HEK293 (cell line): Measurements from ENCODE around the gene TNIK.

ENCODE experiments used
- HOXC10 ChIP-seq: sonication (generic); formaldehyde crosslinking; IDR thresholded peaks from 2 replicates; pipeline ENCODE4 v1.8.1; 2023; ENCODE audit warnings: mild to moderate bottlenecking, missing genetic modification reagents
- HOXD13 ChIP-seq: sonication (generic); formaldehyde crosslinking; IDR thresholded peaks from 2 replicates; pipeline ENCODE4 v1.8.0; 2022; ENCODE audit warnings: missing genetic modification reagents, borderline replicate concordance
- OSR2 ChIP-seq: fragments of 450-650 bp; formaldehyde crosslinking; IDR thresholded peaks from 2 replicates; pipeline ENCODE4 v1.5.1; 2016; ENCODE audit warnings: missing biosample characterization, missing genetic modification characterization
- ZBTB7A ChIP-seq: fragments of 450-650 bp; formaldehyde crosslinking; IDR thresholded peaks from 2 replicates; pipeline ENCODE4 v1.5.1; 2016; ENCODE audit warnings: low read depth, missing biosample characterization, missing genetic modification characterization
- ZFP41 ChIP-seq: fragments of 450-650 bp; formaldehyde crosslinking; IDR thresholded peaks from 2 replicates; pipeline ENCODE4 v1.5.1; 2016; ENCODE audit warnings: missing biosample characterization, missing genetic modification characterization, borderline replicate concordance
- ZNF140 ChIP-seq: fragments of 450-650 bp; formaldehyde crosslinking; IDR thresholded peaks from 2 replicates; pipeline ENCODE4 v1.5.1; 2016; ENCODE audit warnings: missing biosample characterization, missing genetic modification characterization
- ZNF16 ChIP-seq: fragments of 450-650 bp; formaldehyde crosslinking; IDR thresholded peaks from 2 replicates; pipeline ENCODE4 v1.5.1; 2016; ENCODE audit warnings: low read depth, missing biosample characterization, missing genetic modification characterization
- ZNF175 ChIP-seq: fragments of 450-650 bp; formaldehyde crosslinking; IDR thresholded peaks from 2 replicates; pipeline ENCODE4 v1.5.1; 2016; ENCODE audit warnings: missing biosample characterization, missing genetic modification characterization
- ZNF184 ChIP-seq: fragments of 450-650 bp; IDR thresholded peaks from 2 replicates; pipeline ENCODE4 v1.5.1; 2018; ENCODE audit warnings: missing biosample characterization, mild to moderate bottlenecking, missing genetic modification characterization
- ZNF24 ChIP-seq: fragments of 450-650 bp; formaldehyde crosslinking; IDR thresholded peaks from 2 replicates; pipeline ENCODE4 v1.5.1; 2016; ENCODE audit warnings: missing biosample characterization, missing genetic modification characterization
- ZNF274 ChIP-seq, 2 experiments: fragments of 200-500 bp in 1 of 2; fragments of 450-650 bp in 1 of 2; sonication (Bioruptor generic) in 1 of 2; formaldehyde crosslinking in 1 of 2; IDR thresholded peaks; 2 replicates each; pipeline versions ENCODE4 v1.5.1 to v1.6.1; 2014 to 2016; ENCODE audit warnings: borderline replicate concordance in 1 of 2, inconsistent platforms in 1 of 2, low read length in 1 of 2, missing biosample characterization in 1 of 2, missing genetic modification characterization in 1 of 2
- ZNF335 ChIP-seq: fragments of 450-650 bp; formaldehyde crosslinking; conservative IDR thresholded peaks from 2 replicates; pipeline ENCODE4 v1.5.1; 2016; ENCODE audit warnings: missing biosample characterization, missing genetic modification characterization
- ZNF433 ChIP-seq: fragments of 450-650 bp; formaldehyde crosslinking; IDR thresholded peaks from 2 replicates; pipeline ENCODE4 v1.5.1; 2016; ENCODE audit warnings: missing biosample characterization, missing genetic modification characterization, low read depth
- ZNF48 ChIP-seq: fragments of 450-650 bp; formaldehyde crosslinking; IDR thresholded peaks from 2 replicates; pipeline ENCODE4 v1.5.1; 2016; ENCODE audit warnings: missing biosample characterization, missing genetic modification characterization
- ZNF555 ChIP-seq: fragments of 450-650 bp; formaldehyde crosslinking; conservative IDR thresholded peaks from 2 replicates; pipeline ENCODE4 v1.5.1; 2017; ENCODE audit warnings: missing biosample characterization, mild to moderate bottlenecking, missing genetic modification characterization, inconsistent platforms
- ZNF571 ChIP-seq: fragments of 450-650 bp; formaldehyde crosslinking; IDR thresholded peaks from 2 replicates; pipeline ENCODE4 v1.5.0; 2017; ENCODE audit warnings: missing biosample characterization, missing genetic modification characterization
- ZNF585B ChIP-seq: fragments of 450-650 bp; formaldehyde crosslinking; IDR thresholded peaks from 2 replicates; pipeline ENCODE4 v1.5.1; 2016; ENCODE audit warnings: missing biosample characterization, missing genetic modification characterization
- ZNF596 ChIP-seq: fragments of 450-650 bp; IDR thresholded peaks from 2 replicates; pipeline ENCODE4 v1.5.0; 2018; ENCODE audit warnings: missing biosample characterization, mild to moderate bottlenecking, missing genetic modification characterization, moderate library complexity
- ZNF624 ChIP-seq: fragments of 450-650 bp; formaldehyde crosslinking; IDR thresholded peaks from 2 replicates; pipeline ENCODE4 v1.5.1; 2017; ENCODE audit warnings: missing biosample characterization, missing genetic modification characterization
- ZNF626 ChIP-seq: fragments of 450-650 bp; sonication (Bioruptor Pico); formaldehyde crosslinking; IDR thresholded peaks from 2 replicates; pipeline ENCODE4 v1.5.1; 2018; ENCODE audit warnings: missing biosample characterization, missing genetic modification characterization, inconsistent platforms
- ZNF654 ChIP-seq: fragments of 450-650 bp; formaldehyde crosslinking; IDR thresholded peaks from 2 replicates; pipeline ENCODE4 v1.5.1; 2016; ENCODE audit warnings: low read depth, missing biosample characterization, missing genetic modification characterization
- ZNF660 ChIP-seq: fragments of 450-650 bp; IDR thresholded peaks from 2 replicates; pipeline ENCODE4 v1.5.1; 2018; ENCODE audit warnings: missing biosample characterization, mild to moderate bottlenecking, missing genetic modification characterization
- ZNF670 ChIP-seq: fragments of 450-650 bp; formaldehyde crosslinking; IDR thresholded peaks from 2 replicates; pipeline ENCODE4 v1.5.1; 2016; ENCODE audit warnings: missing biosample characterization, missing genetic modification characterization, low read depth
- ZNF677 ChIP-seq: fragments of 450-650 bp; IDR thresholded peaks from 2 replicates; pipeline ENCODE4 v1.5.0; 2018; ENCODE audit warnings: missing biosample characterization, mild to moderate bottlenecking, missing genetic modification characterization, moderate library complexity
- ZNF785 ChIP-seq: fragments of 450-650 bp; formaldehyde crosslinking; IDR thresholded peaks from 2 replicates; pipeline ENCODE4 v1.5.1; 2016; ENCODE audit warnings: missing biosample characterization, missing genetic modification characterization
- ZNF792 ChIP-seq: fragments of 450-650 bp; formaldehyde crosslinking; IDR thresholded peaks from 2 replicates; pipeline ENCODE4 v1.5.1; 2016; ENCODE audit warnings: missing biosample characterization, missing genetic modification characterization
- ZSCAN30 ChIP-seq: fragments of 450-650 bp; IDR thresholded peaks from 2 replicates; pipeline ENCODE4 v1.5.1; 2018; ENCODE audit warnings: missing biosample characterization, mild to moderate bottlenecking, missing genetic modification characterization, moderate library complexity
- TF ChIP-seq, protein P1 (sequence below): fragments of 450-650 bp; formaldehyde crosslinking; IDR thresholded peaks from 2 replicates; pipeline ENCODE4 v1.5.1; 2017; ENCODE audit warnings: missing biosample characterization, missing genetic modification characterization
- TF ChIP-seq, protein P2 (sequence below): fragments of 450-650 bp; formaldehyde crosslinking; conservative IDR thresholded peaks from 2 replicates; pipeline ENCODE4 v1.5.1; 2016; ENCODE audit warnings: low read depth, missing biosample characterization, missing genetic modification characterization
- TF ChIP-seq, protein P3 (sequence below): fragments of 450-650 bp; formaldehyde crosslinking; IDR thresholded peaks from 2 replicates; pipeline ENCODE4 v1.5.1; 2016; ENCODE audit warnings: missing biosample characterization, missing genetic modification characterization
- TF ChIP-seq, protein P4 (sequence below): fragments of 450-650 bp; IDR thresholded peaks from 2 replicates; pipeline ENCODE4 v1.5.1; 2018; ENCODE audit warnings: missing biosample characterization, missing genetic modification characterization
- TF ChIP-seq, protein P5 (sequence below): fragments of 450-650 bp; formaldehyde crosslinking; IDR thresholded peaks from 2 replicates; pipeline ENCODE4 v1.5.1; 2017; ENCODE audit warnings: missing biosample characterization, missing genetic modification characterization

The TNIK gene

DNA sequence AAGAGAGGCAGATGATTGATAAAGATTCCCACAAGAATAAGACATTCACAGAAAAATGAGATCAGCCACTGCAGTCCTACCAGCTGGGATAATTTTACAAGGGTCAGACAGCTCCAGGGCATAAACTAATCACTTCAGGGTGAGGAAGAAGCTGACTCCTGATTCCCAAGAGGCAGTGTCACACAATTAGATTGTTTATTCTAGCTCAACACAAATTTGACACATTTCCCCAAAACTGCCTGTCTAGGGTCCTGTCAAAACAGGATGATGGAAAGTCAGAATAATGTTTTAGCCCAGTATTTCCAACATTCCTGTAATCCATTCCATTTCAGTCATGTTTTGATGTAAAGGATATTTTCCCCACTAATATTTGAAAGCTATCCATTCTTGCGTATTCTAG, 110.8 kb downstream of the TNIK start (continued):
- TF ChIP-seq, protein P1, sequence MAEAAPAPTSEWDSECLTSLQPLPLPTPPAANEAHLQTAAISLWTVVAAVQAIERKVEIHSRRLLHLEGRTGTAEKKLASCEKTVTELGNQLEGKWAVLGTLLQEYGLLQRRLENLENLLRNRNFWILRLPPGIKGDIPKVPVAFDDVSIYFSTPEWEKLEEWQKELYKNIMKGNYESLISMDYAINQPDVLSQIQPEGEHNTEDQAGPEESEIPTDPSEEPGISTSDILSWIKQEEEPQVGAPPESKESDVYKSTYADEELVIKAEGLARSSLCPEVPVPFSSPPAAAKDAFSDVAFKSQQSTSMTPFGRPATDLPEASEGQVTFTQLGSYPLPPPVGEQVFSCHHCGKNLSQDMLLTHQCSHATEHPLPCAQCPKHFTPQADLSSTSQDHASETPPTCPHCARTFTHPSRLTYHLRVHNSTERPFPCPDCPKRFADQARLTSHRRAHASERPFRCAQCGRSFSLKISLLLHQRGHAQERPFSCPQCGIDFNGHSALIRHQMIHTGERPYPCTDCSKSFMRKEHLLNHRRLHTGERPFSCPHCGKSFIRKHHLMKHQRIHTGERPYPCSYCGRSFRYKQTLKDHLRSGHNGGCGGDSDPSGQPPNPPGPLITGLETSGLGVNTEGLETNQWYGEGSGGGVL (tag by site-specific recombination): no peak; the same call in 1 of the 2 replicates
- TF ChIP-seq ZSCAN30 (tag by site-specific recombination): peak; percentile 56; the same call in 1 of the 2 replicates
- no peak; the same call in 1 of the 2 replicates for TF ChIP-seq ZNF660 (tag by site-specific recombination)
- no peak for TF ChIP-seq ZNF670 (tag by site-specific recombination)
- no peak for TF ChIP-seq ZNF785 (tag by site-specific recombination)
- TF ChIP-seq ZNF184 (tag by site-specific recombination): no peak
- no peak for TF ChIP-seq HOXC10 (CRISPR knock-in tag)
- TF ChIP-seq ZNF596 (tag by site-specific recombination): no peak
- peak; percentile 92 for TF ChIP-seq OSR2 (tag by site-specific recombination)
- TF ChIP-seq ZNF48 (tag by site-specific recombination): no peak
- TF ChIP-seq ZNF792 (tag by site-specific recombination): no peak
- TF ChIP-seq ZBTB7A (tag by site-specific recombination): no peak
- TF ChIP-seq ZNF140 (tag by site-specific recombination): no peak
- peak; percentile 75; the same call in 1 of the 2 replicates for TF ChIP-seq HOXD13 (CRISPR knock-in tag)
- TF ChIP-seq, protein P2, sequence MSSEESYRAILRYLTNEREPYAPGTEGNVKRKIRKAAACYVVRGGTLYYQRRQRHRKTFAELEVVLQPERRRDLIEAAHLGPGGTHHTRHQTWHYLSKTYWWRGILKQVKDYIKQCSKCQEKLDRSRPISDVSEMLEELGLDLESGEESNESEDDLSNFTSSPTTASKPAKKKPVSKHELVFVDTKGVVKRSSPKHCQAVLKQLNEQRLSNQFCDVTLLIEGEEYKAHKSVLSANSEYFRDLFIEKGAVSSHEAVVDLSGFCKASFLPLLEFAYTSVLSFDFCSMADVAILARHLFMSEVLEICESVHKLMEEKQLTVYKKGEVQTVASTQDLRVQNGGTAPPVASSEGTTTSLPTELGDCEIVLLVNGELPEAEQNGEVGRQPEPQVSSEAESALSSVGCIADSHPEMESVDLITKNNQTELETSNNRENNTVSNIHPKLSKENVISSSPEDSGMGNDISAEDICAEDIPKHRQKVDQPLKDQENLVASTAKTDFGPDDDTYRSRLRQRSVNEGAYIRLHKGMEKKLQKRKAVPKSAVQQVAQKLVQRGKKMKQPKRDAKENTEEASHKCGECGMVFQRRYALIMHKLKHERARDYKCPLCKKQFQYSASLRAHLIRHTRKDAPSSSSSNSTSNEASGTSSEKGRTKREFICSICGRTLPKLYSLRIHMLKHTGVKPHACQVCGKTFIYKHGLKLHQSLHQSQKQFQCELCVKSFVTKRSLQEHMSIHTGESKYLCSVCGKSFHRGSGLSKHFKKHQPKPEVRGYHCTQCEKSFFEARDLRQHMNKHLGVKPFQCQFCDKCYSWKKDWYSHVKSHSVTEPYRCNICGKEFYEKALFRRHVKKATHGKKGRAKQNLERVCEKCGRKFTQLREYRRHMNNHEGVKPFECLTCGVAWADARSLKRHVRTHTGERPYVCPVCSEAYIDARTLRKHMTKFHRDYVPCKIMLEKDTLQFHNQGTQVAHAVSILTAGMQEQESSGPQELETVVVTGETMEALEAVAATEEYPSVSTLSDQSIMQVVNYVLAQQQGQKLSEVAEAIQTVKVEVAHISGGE (tag by site-specific recombination): no peak
- TF ChIP-seq ZNF433 (tag by site-specific recombination): no peak
- no peak for TF ChIP-seq ZNF555 (tag by site-specific recombination)
- TF ChIP-seq ZNF571 (tag by site-specific recombination): no peak
- TF ChIP-seq ZNF175: no peak
- TF ChIP-seq ZFP41 (tag by site-specific recombination): no peak
- no peak for TF ChIP-seq ZNF16 (tag by site-specific recombination)
- TF ChIP-seq, protein P3, sequence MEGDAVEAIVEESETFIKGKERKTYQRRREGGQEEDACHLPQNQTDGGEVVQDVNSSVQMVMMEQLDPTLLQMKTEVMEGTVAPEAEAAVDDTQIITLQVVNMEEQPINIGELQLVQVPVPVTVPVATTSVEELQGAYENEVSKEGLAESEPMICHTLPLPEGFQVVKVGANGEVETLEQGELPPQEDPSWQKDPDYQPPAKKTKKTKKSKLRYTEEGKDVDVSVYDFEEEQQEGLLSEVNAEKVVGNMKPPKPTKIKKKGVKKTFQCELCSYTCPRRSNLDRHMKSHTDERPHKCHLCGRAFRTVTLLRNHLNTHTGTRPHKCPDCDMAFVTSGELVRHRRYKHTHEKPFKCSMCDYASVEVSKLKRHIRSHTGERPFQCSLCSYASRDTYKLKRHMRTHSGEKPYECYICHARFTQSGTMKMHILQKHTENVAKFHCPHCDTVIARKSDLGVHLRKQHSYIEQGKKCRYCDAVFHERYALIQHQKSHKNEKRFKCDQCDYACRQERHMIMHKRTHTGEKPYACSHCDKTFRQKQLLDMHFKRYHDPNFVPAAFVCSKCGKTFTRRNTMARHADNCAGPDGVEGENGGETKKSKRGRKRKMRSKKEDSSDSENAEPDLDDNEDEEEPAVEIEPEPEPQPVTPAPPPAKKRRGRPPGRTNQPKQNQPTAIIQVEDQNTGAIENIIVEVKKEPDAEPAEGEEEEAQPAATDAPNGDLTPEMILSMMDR: no peak
- TF ChIP-seq ZNF274 (IDR thresholded peaks at IDR 0.05; ENCODE audit: low read length): no peak
- no peak for TF ChIP-seq ZNF274 (tag by site-specific recombination; IDR thresholded peaks at IDR 0.05; ENCODE audit: borderline replicate concordance)
- no peak for TF ChIP-seq ZNF335
- TF ChIP-seq ZNF626: no peak
- TF ChIP-seq ZNF677: no peak
- no peak for TF ChIP-seq ZNF624 (tag by site-specific recombination)
- TF ChIP-seq ZNF24 (tag by site-specific recombination): 0 out of 2 replicates have a peak, but pooled peaks have one; percentile 52
- TF ChIP-seq, protein P4, sequence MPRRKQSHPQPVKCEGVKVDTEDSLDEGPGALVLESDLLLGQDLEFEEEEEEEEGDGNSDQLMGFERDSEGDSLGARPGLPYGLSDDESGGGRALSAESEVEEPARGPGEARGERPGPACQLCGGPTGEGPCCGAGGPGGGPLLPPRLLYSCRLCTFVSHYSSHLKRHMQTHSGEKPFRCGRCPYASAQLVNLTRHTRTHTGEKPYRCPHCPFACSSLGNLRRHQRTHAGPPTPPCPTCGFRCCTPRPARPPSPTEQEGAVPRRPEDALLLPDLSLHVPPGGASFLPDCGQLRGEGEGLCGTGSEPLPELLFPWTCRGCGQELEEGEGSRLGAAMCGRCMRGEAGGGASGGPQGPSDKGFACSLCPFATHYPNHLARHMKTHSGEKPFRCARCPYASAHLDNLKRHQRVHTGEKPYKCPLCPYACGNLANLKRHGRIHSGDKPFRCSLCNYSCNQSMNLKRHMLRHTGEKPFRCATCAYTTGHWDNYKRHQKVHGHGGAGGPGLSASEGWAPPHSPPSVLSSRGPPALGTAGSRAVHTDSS: peak; percentile 62
- TF ChIP-seq, protein P5, sequence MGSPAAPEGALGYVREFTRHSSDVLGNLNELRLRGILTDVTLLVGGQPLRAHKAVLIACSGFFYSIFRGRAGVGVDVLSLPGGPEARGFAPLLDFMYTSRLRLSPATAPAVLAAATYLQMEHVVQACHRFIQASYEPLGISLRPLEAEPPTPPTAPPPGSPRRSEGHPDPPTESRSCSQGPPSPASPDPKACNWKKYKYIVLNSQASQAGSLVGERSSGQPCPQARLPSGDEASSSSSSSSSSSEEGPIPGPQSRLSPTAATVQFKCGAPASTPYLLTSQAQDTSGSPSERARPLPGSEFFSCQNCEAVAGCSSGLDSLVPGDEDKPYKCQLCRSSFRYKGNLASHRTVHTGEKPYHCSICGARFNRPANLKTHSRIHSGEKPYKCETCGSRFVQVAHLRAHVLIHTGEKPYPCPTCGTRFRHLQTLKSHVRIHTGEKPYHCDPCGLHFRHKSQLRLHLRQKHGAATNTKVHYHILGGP (tag by site-specific recombination): no peak
- no peak for TF ChIP-seq ZNF654 (tag by site-specific recombination)
- TF ChIP-seq ZNF585B (tag by site-specific recombination): no peak
